ENCODE measurements around the gene PCDHGA7. TPM values are rescaled to one million over a fixed set of nuclear protein-coding genes. Genes with fewer than 3 reads are reported as not detected.
A peak's percentile ranks its signal among the peaks of the same experiment; 100 is the strongest.
"Not testable (repeated sequence)": the region's sequence is repeated elsewhere in the genome, so short reads cannot be mapped to it uniquely, and the experiment has no call there.

The PCDHGA7 gene
- 0.65 and 0.99 TPM in 2 replicates for total RNA-seq

- peak; percentile 40 to 52 for DNase-seq (ENCODE audit: low read depth in 2 of 2)
Measured at GRCh38 chr5:141382469-141383294, at the start of gene PCDHGA7. Gene PCDHGA7 (plus strand): TSS chr5:141382742. CDS start chr5:141382900, 158 bp downstream.

- DNase-seq (ENCODE audit: low read depth in 2 of 2), result peak; percentile 42 to 56
Measured at GRCh38 chr5:141338538-141339306, 43.8 kb upstream of the PCDHGA7 start, which contains the start of gene PCDHGA2. Gene PCDHGA2 (plus strand): TSS chr5:141338760.

GRCh38 chr5:141340781-141341354 is 41.7 kb upstream of the PCDHGA7 start:
- DNase-seq (ENCODE audit: low read depth in 2 of 2), result not testable (repeated sequence)

- DNase-seq (ENCODE audit: low read depth in 2 of 2), result no peak
Measured at GRCh38 chr5:141342773-141343172, 39.8 kb upstream of the PCDHGA7 start.

GRCh38 chr5:141343242-141343952 is 39.1 kb upstream of the PCDHGA7 start, which contains the start of gene PCDHGA3:
Gene PCDHGA3 (plus strand): TSS chr5:141343829. CDS start chr5:141344034, 205 bp downstream.
- DNase-seq (ENCODE audit: low read depth in 2 of 2), result peak; percentile 46 to 63

- DNase-seq (ENCODE audit: low read depth in 2 of 2), result no peak
Measured at GRCh38 chr5:141343953-141344463, 38.5 kb upstream of the PCDHGA7 start.

- no peak for DNase-seq (ENCODE audit: low read depth in 2 of 2)
Measured at GRCh38 chr5:141345327-141345726, 37.2 kb upstream of the PCDHGA7 start.

GRCh38 chr5:141346017-141346416 is 36.5 kb upstream of the PCDHGA7 start:
- DNase-seq (ENCODE audit: low read depth in 2 of 2), result not testable (repeated sequence)

- DNase-seq (ENCODE audit: low read depth in 2 of 2), result peak; percentile 22 to 59
Measured at GRCh38 chr5:141349917-141350619, 32.5 kb upstream of the PCDHGA7 start, which contains the start of gene PCDHGB1. Gene PCDHGB1 (plus strand): TSS chr5:141350099. CDS start chr5:141350261, 162 bp downstream.

GRCh38 chr5:141351591-141351990 is 31.0 kb upstream of the PCDHGA7 start:
- DNase-seq (ENCODE audit: low read depth in 2 of 2), result no peak

GRCh38 chr5:141354900-141355469 is 27.6 kb upstream of the PCDHGA7 start, which contains the start of gene PCDHGA4:
Gene PCDHGA4 (plus strand): TSS chr5:141355021. CDS start chr5:141355108, 87 bp downstream.
- DNase-seq (ENCODE audit: low read depth in 2 of 2), result peak; percentile 26 to 32

- DNase-seq (ENCODE audit: low read depth in 2 of 2), result no peak
Measured at GRCh38 chr5:141355641-141356040, 26.9 kb upstream of the PCDHGA7 start.

GRCh38 chr5:141356133-141356532 is 26.4 kb upstream of the PCDHGA7 start:
- no peak for DNase-seq (ENCODE audit: low read depth in 2 of 2)

GRCh38 chr5:141356950-141357349 is 25.6 kb upstream of the PCDHGA7 start:
- DNase-seq (ENCODE audit: low read depth in 2 of 2), result no peak

- DNase-seq (ENCODE audit: low read depth in 2 of 2), result peak; percentile 41 to 63
Measured at GRCh38 chr5:141359790-141360426, 22.6 kb upstream of the PCDHGA7 start, which contains the start of gene PCDHGB2. Gene PCDHGB2 (plus strand): TSS chr5:141359994. CDS start chr5:141360136, 142 bp downstream.

- no peak for DNase-seq (ENCODE audit: low read depth in 2 of 2)
Measured at GRCh38 chr5:141360685-141361084, 21.9 kb upstream of the PCDHGA7 start.

- DNase-seq (ENCODE audit: low read depth in 2 of 2), result no peak
Measured at GRCh38 chr5:141362719-141363118, 19.8 kb upstream of the PCDHGA7 start.

- DNase-seq (ENCODE audit: low read depth in 2 of 2), result no peak
Measured at GRCh38 chr5:141363952-141364660, 18.4 kb upstream of the PCDHGA7 start, which contains the start of gene PCDHGA5. Gene PCDHGA5 (plus strand): TSS chr5:141364162. CDS start chr5:141364331, 169 bp downstream.

All from lung microvascular endothelial cell (primary cell).